AG04450 (cell line): ENCODE results near the gene MSL3B.

Experiments
- CTCF ChIA-PET: fragments of 300-600, 350-600 bp; formaldehyde crosslinking; extraction: SDS; loops from one replicate; lab custom pipeline; 2022; ENCODE audit warnings: antibody characterized with exemption, inconsistent platforms; lab: Charles Lee
- POLR2A ChIA-PET: fragments of 350-600 bp; formaldehyde crosslinking; extraction: SDS; loops from one replicate; lab custom pipeline; 2021; ENCODE audit warnings: antibody characterized with exemption, inconsistent platforms; lab: Yijun Ruan, JAX
- DNase-seq: peaks from one replicate; pipeline ENCODE4 v3.0.0-alpha.2; 2011; ENCODE audit warnings: low read depth, low spot score
- H3K27ac ChIP-seq: one replicate; pipeline ENCODE4 v1.5.1; 2012; ENCODE audit warnings: low read depth, low read length, control low read depth
- H3K27me3 ChIP-seq: one replicate; pipeline ENCODE4 v1.6.0; 2012; ENCODE audit warnings: low read length; ENCODE audit not compliant: control insufficient read depth, insufficient read depth
- H3K4me3 ChIP-seq: 2 replicates; pipeline ENCODE4 v1.5.1; 2011; ENCODE audit warnings: mild to moderate bottlenecking, low read depth, low read length, control low read depth
- H3K9me3 ChIP-seq: 2 replicates; pipeline ENCODE4 v1.5.1; 2012; ENCODE audit warnings: low read length; ENCODE audit not compliant: control insufficient read depth, insufficient read depth
- TF ChIP-seq, protein P1 (sequence below): IDR thresholded peaks from 2 replicates; pipeline ENCODE4 v1.5.1; 2011; ENCODE audit warnings: low read depth, low read length, control low read depth, inconsistent platforms

Gene MSL3B

DNA sequence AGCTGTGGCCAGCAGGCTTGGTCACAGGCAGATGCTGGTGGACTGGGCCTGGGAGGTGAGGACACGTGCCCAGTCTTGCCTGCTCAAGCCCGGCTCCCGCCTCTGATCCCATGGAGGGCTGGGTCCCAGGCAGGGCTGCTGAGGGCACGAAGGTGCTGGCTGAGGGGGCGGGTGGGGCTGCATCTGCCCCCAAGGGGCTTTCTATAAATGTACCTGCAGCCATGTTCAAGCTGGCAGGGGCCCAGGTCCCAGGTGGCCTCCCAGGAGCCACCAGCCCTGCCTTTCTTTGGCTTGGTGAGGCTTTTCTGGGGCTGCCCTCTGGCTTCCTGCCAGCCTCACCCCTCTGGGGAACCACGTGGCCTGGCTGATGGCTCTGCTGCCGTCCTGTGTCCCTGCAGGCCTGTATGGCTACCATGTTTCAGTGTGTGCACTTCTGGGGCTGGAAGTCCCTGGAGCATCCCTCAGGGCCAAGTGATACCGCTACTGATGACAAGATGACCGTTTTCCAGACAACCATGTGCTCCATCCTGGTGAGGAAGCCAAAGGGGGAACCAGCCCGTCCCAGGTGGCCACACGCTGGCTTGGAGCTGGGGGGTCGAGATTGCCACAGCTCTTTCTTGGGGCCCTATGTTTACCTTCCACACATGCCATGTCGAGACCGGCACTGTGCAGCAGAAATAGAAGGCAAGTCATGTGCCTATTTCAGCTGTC is 37.0 kb downstream of the MSL3B start:
- H3K27me3 ChIP-seq = no peaks in the 10 kb centered on the region
- DNase-seq = no peak
- TF ChIP-seq, protein P1, sequence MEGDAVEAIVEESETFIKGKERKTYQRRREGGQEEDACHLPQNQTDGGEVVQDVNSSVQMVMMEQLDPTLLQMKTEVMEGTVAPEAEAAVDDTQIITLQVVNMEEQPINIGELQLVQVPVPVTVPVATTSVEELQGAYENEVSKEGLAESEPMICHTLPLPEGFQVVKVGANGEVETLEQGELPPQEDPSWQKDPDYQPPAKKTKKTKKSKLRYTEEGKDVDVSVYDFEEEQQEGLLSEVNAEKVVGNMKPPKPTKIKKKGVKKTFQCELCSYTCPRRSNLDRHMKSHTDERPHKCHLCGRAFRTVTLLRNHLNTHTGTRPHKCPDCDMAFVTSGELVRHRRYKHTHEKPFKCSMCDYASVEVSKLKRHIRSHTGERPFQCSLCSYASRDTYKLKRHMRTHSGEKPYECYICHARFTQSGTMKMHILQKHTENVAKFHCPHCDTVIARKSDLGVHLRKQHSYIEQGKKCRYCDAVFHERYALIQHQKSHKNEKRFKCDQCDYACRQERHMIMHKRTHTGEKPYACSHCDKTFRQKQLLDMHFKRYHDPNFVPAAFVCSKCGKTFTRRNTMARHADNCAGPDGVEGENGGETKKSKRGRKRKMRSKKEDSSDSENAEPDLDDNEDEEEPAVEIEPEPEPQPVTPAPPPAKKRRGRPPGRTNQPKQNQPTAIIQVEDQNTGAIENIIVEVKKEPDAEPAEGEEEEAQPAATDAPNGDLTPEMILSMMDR = no peak
- POLR2A ChIA-PET = no interaction called here
- H3K4me3 ChIP-seq = no peak overlapping the region
- H3K9me3 ChIP-seq = no peaks in the 10 kb centered on the region
- CTCF ChIA-PET = no interaction called here
- H3K27ac ChIP-seq = no peak overlapping the region

DNA sequence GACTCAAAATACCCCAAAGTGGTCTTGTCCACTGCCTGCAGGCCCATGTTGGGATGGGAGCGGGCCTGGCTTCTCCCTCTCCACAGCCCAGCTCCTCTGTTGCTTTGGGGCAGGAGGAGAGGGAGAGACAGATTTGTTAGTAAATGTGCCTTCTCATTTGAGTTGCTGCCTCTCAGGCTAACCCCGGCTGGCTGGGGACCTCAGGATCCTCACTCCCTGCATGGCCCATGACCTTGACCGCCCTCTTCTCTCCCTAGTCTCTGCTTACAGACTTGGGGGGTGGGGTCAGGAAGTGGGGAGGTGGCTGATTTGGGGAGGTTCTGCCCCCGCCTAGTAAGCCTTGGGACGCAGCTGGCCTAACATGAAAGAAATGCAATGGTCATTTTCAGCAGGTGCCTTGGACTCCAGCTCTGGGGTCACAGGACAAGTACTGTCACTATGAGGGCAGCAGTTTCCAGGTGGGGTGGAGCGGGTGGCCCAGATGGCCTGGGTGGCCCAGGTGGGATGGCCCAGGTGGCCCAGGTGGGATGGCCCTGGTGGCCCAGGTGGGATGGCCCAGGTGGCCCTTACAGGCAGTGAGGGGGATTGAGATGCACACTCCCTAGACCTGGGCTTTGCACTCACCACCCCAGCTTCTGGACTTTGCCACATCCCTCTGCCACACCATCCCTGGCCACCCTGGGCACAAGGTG is 37.9 kb downstream of the MSL3B start:
- Histone ChIP-seq H3K27me3 (no peaks in the 10 kb centered on the region), H3K9me3 (no peaks in the 10 kb centered on the region), H3K4me3 (no peak overlapping the region), H3K27ac (no peak overlapping the region)
- ChIA-PET POLR2A (no interaction called here), CTCF (no interaction called here)
- TF ChIP-seq, protein P1 = no peak
- no peak for DNase-seq

DNA sequence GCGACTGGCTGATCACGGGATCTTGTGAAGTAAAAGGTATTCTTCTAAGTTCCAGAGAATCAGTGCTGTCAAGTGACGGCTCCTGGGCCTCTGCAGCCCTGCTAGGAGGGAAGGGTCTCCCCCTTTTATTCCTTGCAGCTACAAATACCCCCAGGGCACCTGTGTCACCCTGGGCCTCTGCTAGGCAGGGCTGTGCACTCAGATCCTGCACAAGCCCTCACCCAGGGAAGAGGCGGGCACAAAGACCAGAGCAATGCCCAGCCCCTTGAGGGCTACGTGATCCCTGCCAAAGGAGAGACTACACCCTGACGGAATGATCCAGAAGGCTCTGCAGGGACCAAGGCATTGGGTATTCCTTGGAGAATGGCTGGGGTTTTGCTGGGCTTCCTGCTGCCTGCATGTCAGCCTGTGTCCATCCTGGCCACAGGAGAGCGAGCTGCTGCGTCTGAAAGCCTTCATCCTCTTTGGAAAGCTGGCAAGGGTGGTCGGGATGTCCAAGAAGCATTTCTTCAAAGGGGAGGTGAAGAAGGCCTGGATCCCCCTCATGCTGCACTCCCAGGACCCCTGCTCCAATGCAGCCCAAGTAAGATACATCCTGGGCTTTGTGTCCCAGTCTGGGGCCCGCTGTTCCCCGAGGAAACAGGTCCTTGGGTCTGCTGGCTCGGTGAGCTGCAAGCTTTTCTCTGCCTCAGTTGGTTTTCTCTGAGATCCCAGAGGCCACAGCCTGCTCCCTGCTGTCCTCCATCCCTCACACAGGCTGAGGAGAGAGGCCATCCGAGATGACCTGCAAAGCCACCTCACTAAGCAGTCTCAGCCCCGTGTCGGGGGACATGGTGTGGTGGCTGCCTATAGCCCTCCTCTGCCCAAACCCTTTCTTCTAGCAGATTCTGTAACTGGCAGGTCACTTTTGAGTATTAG is 38.7 kb downstream of the MSL3B start:
- no peaks in the 10 kb centered on the region for H3K27me3 ChIP-seq
- H3K4me3 ChIP-seq = no peak overlapping the region
- ChIA-PET CTCF (no interaction called here), POLR2A (no interaction called here)
- H3K9me3 ChIP-seq = no peaks in the 10 kb centered on the region
- no peak for DNase-seq
- H3K27ac ChIP-seq = no peak overlapping the region
- TF ChIP-seq, protein P1 = no peak

DNA sequence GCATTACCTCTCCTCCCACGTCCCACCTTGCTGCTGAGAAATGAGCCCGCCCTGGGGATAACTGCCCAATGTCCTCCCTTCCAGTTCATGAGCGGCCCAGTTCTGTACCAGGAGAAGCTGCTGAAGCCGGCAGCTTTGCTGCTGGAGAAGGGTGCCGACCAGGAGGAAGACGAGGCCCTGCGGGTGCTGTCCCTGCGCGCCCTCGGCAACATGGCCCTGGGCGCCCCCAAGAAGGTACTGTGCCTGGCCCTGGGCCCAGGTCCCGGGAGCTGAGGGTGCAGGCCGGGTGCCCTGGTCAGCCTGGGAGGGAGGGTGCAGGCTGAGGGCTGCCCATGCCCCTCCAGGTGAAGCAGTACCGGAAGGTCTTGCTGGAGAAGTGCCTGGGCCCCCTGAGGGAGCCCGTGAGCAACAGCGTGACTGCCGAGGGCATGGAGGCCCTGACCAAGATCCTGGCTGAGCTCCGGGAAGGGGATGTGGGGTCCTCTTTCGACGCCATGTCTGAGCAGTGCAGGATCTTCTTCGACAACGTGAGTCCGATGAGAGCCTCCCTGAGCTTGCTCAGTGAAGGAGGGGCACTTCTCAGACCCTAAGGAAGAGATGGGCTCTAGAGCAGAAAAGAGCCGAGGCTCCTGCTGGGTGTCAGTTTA is 39.5 kb downstream of the MSL3B start:
- no peak overlapping the region for H3K4me3 ChIP-seq
- ChIA-PET CTCF (no interaction called here), POLR2A (no interaction called here)
- DNase-seq = no peak
- H3K9me3 ChIP-seq = no peaks in the 10 kb centered on the region
- no peak overlapping the region for H3K27ac ChIP-seq
- peaks cover 2% of the 10 kb centered on the region for H3K27me3 ChIP-seq
- TF ChIP-seq, protein P1 = no peak
